OCI-LY7 (cell line): ENCODE data around the gene DCST2. TPM values are rescaled to one million over a fixed set of nuclear protein-coding genes. Genes with fewer than 3 reads are reported as not detected.
A peak's percentile ranks its signal among the peaks of the same experiment; 100 is the strongest.
"Not testable (repeated sequence)": the region's sequence is repeated elsewhere in the genome, so short reads cannot be mapped to it uniquely, and the experiment has no call there.

Experiments used
- BruUV-seq: library from RNA; stranded (reverse); fragments of 400-500 nt; replicated peaks from 2 replicates; lab custom pipeline; 2021; lab: Mats Ljungman, UMichigan
- CTCF ChIA-PET: fragments of 300-600 bp; sonication (Branson Sonifier 250); formaldehyde crosslinking; loops from one replicate; lab custom pipeline; 2022; ENCODE audit warnings: antibody characterized with exemption; ENCODE audit not compliant: unreplicated experiment; lab: Charles Lee
- POLR2A ChIA-PET: fragments of 300-600 bp; sonication (Branson Sonifier 250); formaldehyde crosslinking; loops from one replicate; lab custom pipeline; 2022; ENCODE audit warnings: antibody characterized with exemption; lab: Charles Lee
- DNase-seq: peaks from one replicate; pipeline ENCODE4 v3.0.0-alpha.2; 2015; ENCODE audit warnings: low spot score
- H2AFZ ChIP-seq: fragments of 200-600 bp; sonication (generic), shearing (Covaris generic); 2 replicates; pipeline ENCODE4 v1.6.1; 2014; ENCODE audit warnings: mild to moderate bottlenecking, antibody characterized with exemption, low read length, moderate library complexity
- H3K27ac ChIP-seq: fragments of 200-600 bp; sonication (generic); 2 replicates; pipeline ENCODE4 v1.5.1; 2014; ENCODE audit warnings: mixed run types, low read depth, mild to moderate bottlenecking, moderate library complexity, low read length, inconsistent platforms; ENCODE audit not compliant: poor library complexity, severe bottlenecking
- H3K36me3 ChIP-seq: fragments of 200-600 bp; sonication (generic); 2 replicates; pipeline ENCODE4 v1.6.1; 2014; ENCODE audit warnings: mild to moderate bottlenecking, antibody characterized with exemption, low read length, moderate library complexity, mixed read lengths; ENCODE audit not compliant: insufficient read depth
- H3K4me1 ChIP-seq: fragments of 200-600 bp; sonication (generic); 2 replicates; pipeline ENCODE4 v1.5.1; 2014; ENCODE audit warnings: mild to moderate bottlenecking, low read length; ENCODE audit not compliant: insufficient read depth, poor library complexity, severe bottlenecking
- H3K4me2 ChIP-seq: fragments of 200-600 bp; sonication (generic); 2 replicates; pipeline ENCODE4 v1.6.1; 2014; ENCODE audit warnings: mild to moderate bottlenecking, low read length
- H3K4me3 ChIP-seq: fragments of 200-600 bp; sonication (generic); 2 replicates; pipeline ENCODE4 v1.5.1; 2014; ENCODE audit warnings: mild to moderate bottlenecking, low read depth, low read length; ENCODE audit not compliant: poor library complexity, severe bottlenecking
- H3K79me2 ChIP-seq: fragments of 200-600 bp; sonication (generic); 2 replicates; pipeline ENCODE4 v1.6.1; 2016; ENCODE audit warnings: low read depth, mild to moderate bottlenecking, low read length, moderate library complexity, mixed read lengths; ENCODE audit not compliant: insufficient read depth
- H3K9me2 ChIP-seq: fragments of 200-600 bp; sonication (generic); 2 replicates; pipeline ENCODE4 v1.6.1; 2016; ENCODE audit warnings: mild to moderate bottlenecking, low read length, mixed read lengths; ENCODE audit not compliant: insufficient read depth
- H3K9me3 ChIP-seq: fragments of 200-600 bp; sonication (generic); 2 replicates; pipeline ENCODE4 v1.6.1; 2014; ENCODE audit warnings: mild to moderate bottlenecking, mixed run types, low read length, mixed read lengths
- H4K20me1 ChIP-seq: fragments of 200-600 bp; sonication (generic); 2 replicates; pipeline ENCODE4 v1.6.1; 2014; ENCODE audit warnings: mild to moderate bottlenecking, antibody characterized with exemption, low read length, moderate library complexity, mixed read lengths; ENCODE audit not compliant: insufficient read depth
- CTCF ChIP-seq: fragments of 200-600 bp; sonication (generic); conservative IDR thresholded peaks from 2 replicates; pipeline ENCODE4 v1.5.1; 2014; ENCODE audit warnings: mild to moderate bottlenecking, antibody characterized with exemption, low read length, moderate library complexity, mixed read lengths
- EZH2phosphoT487 ChIP-seq: fragments of 200-600 bp; sonication (generic); IDR thresholded peaks from 2 replicates; pipeline ENCODE4 v1.6.1; 2018; ENCODE audit warnings: low read depth, borderline replicate concordance, mild to moderate bottlenecking, mixed run types, antibody characterized with exemption, low read length, moderate library complexity, mixed read lengths
- intact Hi-C: fragments of 100-400 bp; cut with micrococcal nuclease; formaldehyde crosslinking; loops from one replicate; pipeline ENCODE4 v1.10.0; 2022; ENCODE audit not compliant: unreplicated experiment
- total RNA-seq, 2 experiments: library from RNA; depleted of rRNA in 1 of 2; stranded (reverse); fragments of >200 nt in 1 of 2; shearing (Covaris generic) in 1 of 2; gene quantifications; 2 replicates each; pipeline ENCODE4 v1.2.3, GENCODE V29; 2014 to 2022

DCST2 gene
- total RNA-seq, 2 experiments from 2014 or later = 0.85 to 2.0 TPM

GRCh38 chr1:154995301-154995983, 38.1 kb downstream of the DCST2 start:
- not testable (repeated sequence) for H3K9me3 ChIP-seq

GRCh38 chr1:154994591-154994990, 39.0 kb downstream of the DCST2 start:
- intact Hi-C loops = no loop called here
- peaks cover 18% of the 10 kb centered on the region for H3K36me3 ChIP-seq
- H3K4me3 ChIP-seq = no peak overlapping the region
- no peaks in the 10 kb centered on the region for H3K9me3 ChIP-seq
- peak overlapping the region; percentile 20 for H3K27ac ChIP-seq
- peaks cover 3% of the 10 kb centered on the region; the same call in 1 of the 2 replicates for H3K79me2 ChIP-seq
- ChIA-PET POLR2A (interaction anchor here (0.6 to 1.7 kb wide), 5 partner anchors 11 to 881 kb away, joined by 3 to 16 read pairs (median 4); partner anchors contain the start of genes FLAD1 and PBXIP1), CTCF (interaction anchor here (0.5 kb wide), 1 partner anchor 65 kb away, joined by 6 read pairs; no protein-coding TSS in a partner anchor)
- H4K20me1 ChIP-seq = no peaks in the 10 kb centered on the region
- DNase-seq = peak; percentile 42
- H2AFZ ChIP-seq = no peak overlapping the region
- BruUV-seq = no TSS peak
- H3K9me2 ChIP-seq = no peaks in the 10 kb centered on the region
- TF ChIP-seq CTCF (no peak), EZH2phosphoT487 (no peak)
- H3K4me1 ChIP-seq = peaks cover 41% of the 10 kb centered on the region
- H3K4me2 ChIP-seq = peak overlapping the region; percentile 9; the same call in 1 of the 2 replicates

More at GRCh38 chr1:154995301-154995983, 38.1 kb downstream of the DCST2 start:
- DNase-seq = peak; percentile 48
- H3K4me3 ChIP-seq, H3K79me2 ChIP-seq, CTCF ChIA-PET, H3K27ac ChIP-seq, BruUV-seq, intact Hi-C loops, H4K20me1 ChIP-seq, H3K4me2 ChIP-seq, H2AFZ ChIP-seq, H3K36me3 ChIP-seq, H3K9me2 ChIP-seq: not testable (repeated sequence)
- TF ChIP-seq CTCF = peak; percentile 63
- H3K4me1 ChIP-seq = peaks cover 49% of the 10 kb centered on the region
- POLR2A ChIA-PET = interaction anchor here (0.5 to 1.7 kb wide), 8 partner anchors 11 to 1168 kb away, joined by 3 to 16 read pairs (median 4); partner anchors contain the start of gene FLAD1

GRCh38 chr1:154994269-154994587, 39.4 kb downstream of the DCST2 start:
- intact Hi-C loops = no loop called here
- H3K79me2 ChIP-seq = peaks cover 4% of the 10 kb centered on the region; the same call in 1 of the 2 replicates
- ChIA-PET CTCF (interaction anchor here (0.5 kb wide), 1 partner anchor 65 kb away, joined by 6 read pairs; no protein-coding TSS in a partner anchor), POLR2A (interaction anchor here (1.0 to 1.7 kb wide), 4 partner anchors 10 to 38 kb away, joined by 3 to 16 read pairs (median 4); partner anchors contain the start of genes FLAD1 and PBXIP1)
- H3K9me2 ChIP-seq = no peaks in the 10 kb centered on the region
- no TSS peak for BruUV-seq
- TF ChIP-seq CTCF = no peak
- no peak for TF ChIP-seq EZH2phosphoT487
- no peaks in the 10 kb centered on the region for H4K20me1 ChIP-seq
- no peak overlapping the region for H2AFZ ChIP-seq
- DNase-seq = no peak
- H3K36me3 ChIP-seq = peaks cover 22% of the 10 kb centered on the region
- no peak overlapping the region for H3K4me3 ChIP-seq
- H3K27ac ChIP-seq = peak overlapping the region; percentile 20
- no peaks in the 10 kb centered on the region for H3K9me3 ChIP-seq
- H3K4me1 ChIP-seq = peaks cover 38% of the 10 kb centered on the region
- no peak overlapping the region for H3K4me2 ChIP-seq
